HPDE6-E6E7 (cell line): ENCODE results near the gene KCNK3.
A peak's percentile ranks its signal among the peaks of the same experiment; 100 is the strongest.
"Not testable (repeated sequence)": the region's sequence is repeated elsewhere in the genome, so short reads cannot be mapped to it uniquely, and the experiment has no call there.

Source experiments
- DNase-seq: peaks from one replicate; pipeline ENCODE4 v3.0.0; 2011; ENCODE audit warnings: missing footprints; ENCODE audit errors: extremely low spot score

The KCNK3 gene

DNA sequence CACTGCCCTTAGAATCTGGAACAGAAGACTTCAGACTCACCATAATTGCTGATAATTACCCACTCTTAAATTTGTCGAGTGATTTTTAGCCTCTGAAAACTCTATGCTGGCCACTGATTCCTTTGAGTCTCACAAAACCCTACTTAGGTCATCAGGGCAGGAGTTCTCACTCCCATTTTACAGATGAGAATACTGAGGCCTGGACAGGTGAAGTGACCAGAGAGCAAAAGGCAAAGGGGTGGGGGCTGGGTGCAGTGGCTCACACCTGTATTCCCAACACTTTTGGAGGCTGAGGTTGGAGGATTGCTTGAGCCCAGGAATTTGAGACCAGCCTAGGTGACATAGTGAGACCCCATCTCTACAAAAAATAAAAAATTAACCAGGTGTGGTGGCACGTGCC is 36.8 kb downstream of the KCNK3 start:
- no peak for DNase-seq

DNA sequence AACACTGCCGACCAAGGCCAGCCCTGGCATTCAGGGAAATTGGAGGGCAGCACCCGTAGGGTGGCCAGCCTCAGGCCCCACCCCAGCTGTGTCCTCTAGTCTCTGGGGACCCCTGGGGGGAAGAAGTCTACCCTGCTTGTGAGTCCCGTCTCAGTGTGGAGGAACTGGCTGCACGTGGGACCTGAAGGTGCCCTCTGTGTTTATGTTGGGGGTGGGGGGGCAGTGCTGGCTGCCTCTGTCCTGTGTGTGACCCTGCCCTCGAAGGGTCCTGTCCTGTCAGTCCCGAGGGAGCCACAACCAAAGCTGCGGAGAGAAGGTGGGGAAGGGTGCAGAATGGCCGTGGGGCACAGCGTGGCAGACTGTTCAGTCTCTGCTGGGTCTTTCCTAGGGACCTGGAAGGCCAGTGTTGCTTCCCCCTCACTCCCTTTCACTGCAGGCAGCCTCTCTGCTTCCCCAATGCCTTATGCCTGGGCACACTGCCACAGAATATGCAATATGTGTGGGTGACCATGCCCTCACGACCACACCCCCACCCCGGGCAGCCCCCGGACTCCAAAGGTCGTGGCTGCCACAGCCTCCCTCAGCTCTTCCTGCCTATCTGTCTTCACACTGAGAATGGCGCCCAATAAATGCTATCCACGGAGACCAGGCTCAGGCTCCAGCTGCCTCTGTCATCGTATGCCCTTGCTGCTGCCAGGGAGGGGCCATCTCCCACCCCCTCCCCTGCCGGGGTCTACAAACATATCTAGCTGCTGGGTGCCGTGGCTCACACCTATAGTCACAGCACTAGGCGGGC is 38.2 kb downstream of the KCNK3 start:
- no peak for DNase-seq

DNA sequence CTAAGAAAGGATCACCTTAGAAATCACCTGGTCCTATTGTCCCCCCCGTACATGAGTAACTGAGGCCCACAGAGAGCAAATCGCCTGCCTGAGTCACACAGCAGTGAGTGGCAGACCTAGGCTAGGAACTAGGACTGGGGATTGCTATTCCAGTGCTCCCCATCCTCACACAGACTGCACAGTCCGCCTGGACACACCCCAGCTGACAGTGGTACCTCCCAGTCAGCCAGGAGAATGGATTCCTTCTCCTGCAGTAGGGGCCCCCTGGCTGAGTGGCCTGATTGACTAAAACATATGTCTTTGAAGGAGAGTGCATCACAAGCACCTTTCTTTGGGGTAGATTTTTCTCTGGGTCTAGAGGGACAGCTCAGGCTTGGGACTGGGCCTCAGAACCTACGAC is 39.2 kb downstream of the KCNK3 start:
- no peak for DNase-seq

GRCh38 chr2:26732446-26732845 is 39.9 kb downstream of the KCNK3 start:
- DNase-seq: no peak

GRCh38 chr2:26733413-26733812 is 40.9 kb downstream of the KCNK3 start:
- no peak for DNase-seq

GRCh38 chr2:26735097-26735496 is 42.6 kb downstream of the KCNK3 start:
- no peak for DNase-seq

GRCh38 chr2:26735883-26736588 is 43.5 kb downstream of the KCNK3 start:
- no peak for DNase-seq

- no peak for DNase-seq
Measured at GRCh38 chr2:26737221-26737620, 44.7 kb downstream of the KCNK3 start.

GRCh38 chr2:26738481-26738880 is 46.0 kb downstream of the KCNK3 start:
- DNase-seq: no peak

DNA sequence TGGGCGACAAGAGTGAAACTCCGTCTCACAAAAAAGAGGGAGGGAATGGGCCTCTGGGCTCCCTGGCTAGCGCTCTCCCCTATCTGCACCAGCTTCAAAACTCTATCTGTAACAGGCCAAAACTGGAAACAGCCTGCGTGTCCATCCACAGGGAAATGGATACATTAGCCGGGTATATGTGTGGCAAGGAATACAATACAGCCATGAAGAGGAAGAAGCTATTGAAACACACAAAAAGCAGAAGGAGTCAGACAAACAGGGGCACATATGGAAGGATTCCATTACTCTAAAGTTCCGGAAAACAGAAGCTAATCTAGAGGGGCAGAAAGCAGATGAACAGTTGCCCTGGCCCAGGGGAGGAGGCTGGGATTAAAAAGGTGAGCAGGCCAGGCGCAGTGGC is 47.0 kb downstream of the KCNK3 start:
- no peak for DNase-seq

DNA sequence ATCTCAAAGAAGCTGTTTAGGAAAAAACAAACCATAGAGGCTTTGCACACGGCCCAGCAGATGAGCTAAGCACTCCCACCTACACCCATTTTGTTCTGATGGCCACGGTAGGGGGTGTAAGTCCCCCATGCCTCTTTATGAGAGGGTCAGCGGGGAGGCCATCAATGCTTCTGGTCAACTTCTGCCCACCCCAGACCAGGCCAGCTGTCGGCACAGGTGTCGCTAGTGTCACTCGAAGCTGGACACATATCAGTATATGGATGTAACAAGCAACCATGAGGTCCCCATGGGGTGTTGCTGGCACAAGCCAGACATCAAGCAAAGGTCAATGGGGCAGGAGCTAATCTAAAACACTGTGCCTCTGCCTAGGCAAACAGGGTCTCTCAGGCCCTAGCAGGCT is 47.8 kb downstream of the KCNK3 start:
- DNase-seq: no peak

- no peak for DNase-seq
Measured at GRCh38 chr2:26740890-26741302, 48.4 kb downstream of the KCNK3 start.

DNA sequence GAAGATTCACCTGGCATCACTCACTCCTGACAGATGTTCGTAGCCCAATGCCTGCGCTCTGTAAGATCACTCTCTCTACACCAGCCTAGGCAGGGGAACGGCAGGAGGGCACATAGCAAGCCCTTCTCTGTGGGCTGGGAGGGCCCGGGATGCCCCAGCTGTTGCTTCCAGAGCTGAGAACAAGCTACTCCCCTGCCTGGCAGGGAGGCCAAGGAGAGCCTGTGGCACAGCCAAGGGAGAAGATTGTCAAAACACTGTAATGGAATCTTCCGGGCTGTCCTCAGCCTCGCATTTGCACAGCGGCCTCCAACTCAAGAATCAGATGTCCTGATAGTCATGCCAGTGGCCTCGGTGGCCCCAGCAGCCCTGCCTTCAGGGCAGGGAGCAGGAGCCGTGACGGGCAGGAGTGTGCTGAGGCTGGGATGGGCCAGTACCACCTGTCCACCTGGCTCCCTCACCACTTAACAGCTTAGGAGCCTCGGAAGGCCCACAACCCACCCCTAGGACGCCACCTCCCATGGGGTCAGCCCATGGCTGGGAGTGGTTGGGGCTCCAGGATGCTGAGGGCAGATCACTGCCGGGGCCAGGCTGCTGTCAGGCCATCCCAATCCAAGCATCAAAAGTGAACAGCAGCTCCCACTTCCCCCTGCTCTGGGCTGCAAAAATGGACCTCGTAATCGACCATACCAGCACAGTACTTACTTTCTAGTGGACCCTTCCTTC is 49.7 kb downstream of the KCNK3 start:
- no peak for DNase-seq

- DNase-seq: no peak
Measured at GRCh38 chr2:26743852-26744251, 51.3 kb downstream of the KCNK3 start.

GRCh38 chr2:26744953-26745352 is 52.4 kb downstream of the KCNK3 start:
- no peak for DNase-seq

GRCh38 chr2:26745609-26746327 is 53.2 kb downstream of the KCNK3 start:
- DNase-seq: peak; percentile 76

- no peak for DNase-seq
Measured at GRCh38 chr2:26746934-26747333, 54.4 kb downstream of the KCNK3 start.

- not testable (repeated sequence) for DNase-seq
Measured at GRCh38 chr2:26749787-26750420, 57.4 kb downstream of the KCNK3 start.

- not testable (repeated sequence) for DNase-seq
Measured at GRCh38 chr2:26750467-26750866, 57.9 kb downstream of the KCNK3 start.

DNA sequence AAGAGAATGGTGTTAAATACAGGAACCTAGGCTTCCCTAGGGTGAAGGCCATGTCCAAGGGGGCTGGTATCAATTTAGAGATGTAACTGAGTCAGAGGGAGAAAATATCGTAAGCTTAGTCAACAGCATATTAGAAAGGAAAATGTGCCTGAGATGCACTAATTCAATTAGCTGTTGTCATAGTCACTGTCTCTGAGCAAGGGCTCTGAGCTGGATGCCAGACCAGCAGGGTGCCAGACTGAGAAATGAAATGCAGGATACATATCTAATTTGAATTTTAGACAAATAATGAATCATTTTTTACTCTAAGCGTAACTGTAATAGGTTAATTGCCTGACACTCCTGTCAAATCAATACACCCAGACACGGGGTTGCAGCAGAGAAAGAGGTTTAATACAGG is 60.1 kb downstream of the KCNK3 start:
- DNase-seq: no peak

DNA sequence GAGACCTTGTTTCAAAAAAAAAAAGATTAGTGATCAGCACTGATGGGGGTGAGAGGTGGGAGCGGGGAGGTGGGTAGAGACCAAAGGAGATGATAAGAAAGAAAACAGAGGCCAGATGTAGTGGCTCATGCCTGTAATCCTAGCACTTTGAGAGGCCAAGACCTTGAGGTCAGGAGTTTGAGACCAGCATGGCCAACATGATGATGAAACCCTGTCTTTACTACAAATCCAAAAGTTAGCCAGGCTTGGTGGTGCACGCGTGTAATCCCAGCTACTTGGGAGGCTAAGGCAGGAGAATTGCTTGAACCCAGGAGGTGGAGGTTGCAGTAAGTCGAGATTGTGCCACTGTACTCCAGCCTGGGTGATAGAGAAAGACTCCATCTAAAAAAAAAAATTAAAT is 62.0 kb downstream of the KCNK3 start:
- no peak for DNase-seq
